Measurements from ENCODE around the gene DDX25.

The DDX25 gene

GRCh38 chr11:125935056-125935455 lies 30.7 kb downstream of the DDX25 start:
- no peak overlapping the region for H3K4me3 ChIP-seq (ENCODE audit: insufficient read depth, low read length, poor library complexity, severe bottlenecking)
- no peaks in the 10 kb centered on the region for H4K20me1 ChIP-seq (ENCODE audit: low read depth, low read length)
- no peaks in the 10 kb centered on the region for H3K9me3 ChIP-seq (ENCODE audit: insufficient read depth, low read length)
- H3K9me2 ChIP-seq (replicated peaks; ENCODE audit: insufficient read depth, low read length) = no peaks in the 10 kb centered on the region
- H3K27ac ChIP-seq (ENCODE audit: low read depth, low read length) = no peak overlapping the region
- H3K79me2 ChIP-seq (ENCODE audit: insufficient read depth, low read length) = no peaks in the 10 kb centered on the region
- no peaks in the 10 kb centered on the region for H3F3A ChIP-seq (ENCODE audit: insufficient read depth)
- no peak overlapping the region for H2AFZ ChIP-seq (ENCODE audit: low read depth, low read length, severe bottlenecking)
- no peaks in the 10 kb centered on the region for H3K36me3 ChIP-seq (ENCODE audit: low read length)
- no peak overlapping the region for H3K4me2 ChIP-seq (ENCODE audit: low read depth, low read length, poor library complexity, severe bottlenecking)
- no peak for TF ChIP-seq EZH2phosphoT487 (conservative IDR thresholded peaks at IDR 0.05; ENCODE audit: low read length)
- TF ChIP-seq CTCF (IDR thresholded peaks at IDR 0.05; ENCODE audit: insufficient read depth, low read length, poor library complexity, severe bottlenecking) = no peak
- no peak overlapping the region for H3K9ac ChIP-seq (ENCODE audit: low read length)
- H3K27me3 ChIP-seq (ENCODE audit: low read length) = no peaks in the 10 kb centered on the region

GRCh38 chr11:125935618-125936199 lies 31.4 kb downstream of the DDX25 start:
- no peaks in the 10 kb centered on the region for H4K20me1 ChIP-seq (ENCODE audit: low read depth, low read length)
- no peak overlapping the region for H3K27ac ChIP-seq (ENCODE audit: low read depth, low read length)
- H2AFZ ChIP-seq (ENCODE audit: low read depth, low read length, severe bottlenecking) = no peak overlapping the region
- H3K9me3 ChIP-seq (ENCODE audit: insufficient read depth, low read length) = no peaks in the 10 kb centered on the region
- TF ChIP-seq EZH2phosphoT487 (conservative IDR thresholded peaks at IDR 0.05; ENCODE audit: low read length) (no peak), CTCF (IDR thresholded peaks at IDR 0.05; ENCODE audit: insufficient read depth, low read length, poor library complexity, severe bottlenecking) (no peak)
- no peaks in the 10 kb centered on the region for H3K9me2 ChIP-seq (replicated peaks; ENCODE audit: insufficient read depth, low read length)
- no peaks in the 10 kb centered on the region for H3K79me2 ChIP-seq (ENCODE audit: insufficient read depth, low read length)
- H3K4me3 ChIP-seq (ENCODE audit: insufficient read depth, low read length, poor library complexity, severe bottlenecking) = no peak overlapping the region
- no peaks in the 10 kb centered on the region for H3K36me3 ChIP-seq (ENCODE audit: low read length)
- H3K27me3 ChIP-seq (ENCODE audit: low read length) = no peaks in the 10 kb centered on the region
- no peaks in the 10 kb centered on the region for H3F3A ChIP-seq (ENCODE audit: insufficient read depth)
- H3K9ac ChIP-seq (ENCODE audit: low read length) = no peak overlapping the region
- no peak overlapping the region for H3K4me2 ChIP-seq (ENCODE audit: low read depth, low read length, poor library complexity, severe bottlenecking)

GRCh38 chr11:125938418-125938817 lies 34.1 kb downstream of the DDX25 start:
- Histone ChIP-seq H3K9ac (ENCODE audit: low read length) (no peak overlapping the region), H3K9me2 (replicated peaks; ENCODE audit: insufficient read depth, low read length) (no peaks in the 10 kb centered on the region), H3K79me2 (ENCODE audit: insufficient read depth, low read length) (no peaks in the 10 kb centered on the region), H4K20me1 (ENCODE audit: low read depth, low read length) (no peaks in the 10 kb centered on the region), H3F3A (ENCODE audit: insufficient read depth) (no peaks in the 10 kb centered on the region), H3K9me3 (ENCODE audit: insufficient read depth, low read length) (no peaks in the 10 kb centered on the region), H3K27me3 (ENCODE audit: low read length) (no peaks in the 10 kb centered on the region), H3K4me2 (ENCODE audit: low read depth, low read length, poor library complexity, severe bottlenecking) (no peak overlapping the region), H2AFZ (ENCODE audit: low read depth, low read length, severe bottlenecking) (no peak overlapping the region), H3K4me3 (ENCODE audit: insufficient read depth, low read length, poor library complexity, severe bottlenecking) (no peak overlapping the region), H3K36me3 (ENCODE audit: low read length) (no peaks in the 10 kb centered on the region), H3K27ac (ENCODE audit: low read depth, low read length) (no peak overlapping the region)
- TF ChIP-seq CTCF (IDR thresholded peaks at IDR 0.05; ENCODE audit: insufficient read depth, low read length, poor library complexity, severe bottlenecking) = no peak
- TF ChIP-seq EZH2phosphoT487 (conservative IDR thresholded peaks at IDR 0.05; ENCODE audit: low read length) = no peak

Data from SU-DHL-6 (cell line).